ENCODE data around the gene LORICRIN. TPM values are rescaled to one million over a fixed set of nuclear protein-coding genes. Genes with fewer than 3 reads are reported as not detected.
"Not testable (repeated sequence)": the region's sequence is repeated elsewhere in the genome, so short reads cannot be mapped to it uniquely, and the experiment has no call there.

Gene LORICRIN
- polyA plus RNA-seq, 1 experiment: not detected

DNA sequence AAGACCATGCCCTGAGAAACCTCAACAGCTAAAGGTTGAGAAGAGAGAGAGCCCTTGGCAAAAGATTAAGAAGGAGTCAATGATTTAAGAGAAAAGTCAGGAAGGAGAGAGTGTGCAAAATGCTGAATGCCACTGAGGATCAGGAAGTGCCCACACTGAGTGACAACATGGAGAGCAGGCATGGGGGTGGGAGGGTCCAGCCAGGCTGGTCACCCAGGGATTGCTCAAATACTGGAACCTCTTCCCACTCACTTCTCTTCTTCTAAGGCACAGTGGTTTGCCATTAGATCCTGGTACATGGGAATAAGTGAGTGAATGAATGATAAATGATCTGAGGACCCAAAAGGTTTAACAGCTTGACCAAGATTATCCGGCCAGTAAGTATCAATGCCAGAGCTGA is 31.0 kb upstream of the LORICRIN start:
- no peak for DNase-seq (ENCODE audit: low read depth, low spot score)
- TF ChIP-seq, protein P1, sequence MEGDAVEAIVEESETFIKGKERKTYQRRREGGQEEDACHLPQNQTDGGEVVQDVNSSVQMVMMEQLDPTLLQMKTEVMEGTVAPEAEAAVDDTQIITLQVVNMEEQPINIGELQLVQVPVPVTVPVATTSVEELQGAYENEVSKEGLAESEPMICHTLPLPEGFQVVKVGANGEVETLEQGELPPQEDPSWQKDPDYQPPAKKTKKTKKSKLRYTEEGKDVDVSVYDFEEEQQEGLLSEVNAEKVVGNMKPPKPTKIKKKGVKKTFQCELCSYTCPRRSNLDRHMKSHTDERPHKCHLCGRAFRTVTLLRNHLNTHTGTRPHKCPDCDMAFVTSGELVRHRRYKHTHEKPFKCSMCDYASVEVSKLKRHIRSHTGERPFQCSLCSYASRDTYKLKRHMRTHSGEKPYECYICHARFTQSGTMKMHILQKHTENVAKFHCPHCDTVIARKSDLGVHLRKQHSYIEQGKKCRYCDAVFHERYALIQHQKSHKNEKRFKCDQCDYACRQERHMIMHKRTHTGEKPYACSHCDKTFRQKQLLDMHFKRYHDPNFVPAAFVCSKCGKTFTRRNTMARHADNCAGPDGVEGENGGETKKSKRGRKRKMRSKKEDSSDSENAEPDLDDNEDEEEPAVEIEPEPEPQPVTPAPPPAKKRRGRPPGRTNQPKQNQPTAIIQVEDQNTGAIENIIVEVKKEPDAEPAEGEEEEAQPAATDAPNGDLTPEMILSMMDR (IDR thresholded peaks at IDR 0.05; ENCODE audit: low read depth, low read length): no peak
- Histone ChIP-seq H3K27ac (ENCODE audit: low read depth, low read length) (no peak overlapping the region), H3K27me3 (ENCODE audit: control insufficient read depth, insufficient read depth, low read length) (no peaks in the 10 kb centered on the region), H3K4me3 (ENCODE audit: low read depth, low read length) (no peak overlapping the region), H3K9me3 (ENCODE audit: control insufficient read depth, insufficient read depth, low read length) (no peaks in the 10 kb centered on the region)
- CTCF ChIA-PET: interaction anchor here (0.6 to 2.7 kb wide), 3 partner anchors 11 to 1535 kb away, joined by 3 to 10 read pairs (median 3); no protein-coding TSS in a partner anchor
- POLR2A ChIA-PET: no interaction called here

DNA sequence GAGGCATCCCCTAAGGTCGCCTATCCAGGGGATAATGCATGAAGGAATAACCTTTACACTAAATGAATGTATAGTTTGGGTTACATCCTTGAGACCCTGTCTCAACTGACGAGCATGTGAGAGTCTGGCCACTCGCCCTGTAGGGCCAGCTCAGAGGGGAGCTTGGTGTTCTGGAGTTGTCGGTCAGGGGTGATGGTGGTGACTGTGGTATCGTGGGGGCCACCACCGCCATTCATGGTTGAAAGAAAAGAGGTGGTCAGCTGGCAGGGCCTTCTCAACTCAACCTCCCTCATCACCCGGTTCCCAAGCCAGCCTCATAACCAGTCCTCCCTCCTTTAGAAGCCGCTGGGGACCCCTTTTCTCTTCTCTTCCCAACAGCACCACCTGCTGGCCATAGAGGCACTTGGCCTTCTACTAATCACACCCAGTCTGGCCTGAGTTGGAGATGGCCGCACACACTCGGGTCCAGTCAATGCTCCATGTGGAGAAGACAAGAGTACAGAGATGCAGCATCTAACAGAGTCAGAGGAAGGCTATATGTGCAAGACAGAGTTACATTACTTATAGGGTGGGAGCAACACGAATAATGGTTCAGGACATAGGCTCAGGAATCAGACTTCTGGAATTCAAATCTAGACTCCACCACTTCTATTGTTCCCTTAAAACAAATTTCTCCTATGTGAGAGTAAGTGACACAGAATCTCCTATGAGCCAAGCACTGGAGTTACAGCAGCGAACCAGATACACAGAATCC is 30.2 kb upstream of the LORICRIN start:
- POLR2A ChIA-PET: not testable (repeated sequence)
- CTCF ChIA-PET: interaction anchor here (1.0 to 2.7 kb wide), 3 partner anchors 9 to 24 kb away, joined by 3 to 10 read pairs (median 4); no protein-coding TSS in a partner anchor

GRCh38 chr1:153231363-153231762 is 28.1 kb upstream of the LORICRIN start:
- ChIA-PET POLR2A (no interaction called here), CTCF (no interaction called here)
- Histone ChIP-seq H3K4me3 (ENCODE audit: low read depth, low read length) (no peak overlapping the region), H3K9me3 (ENCODE audit: control insufficient read depth, insufficient read depth, low read length) (no peaks in the 10 kb centered on the region), H3K27ac (ENCODE audit: low read depth, low read length) (no peak overlapping the region), H3K27me3 (ENCODE audit: control insufficient read depth, insufficient read depth, low read length) (no peaks in the 10 kb centered on the region)
- no peak for DNase-seq (ENCODE audit: low read depth, low spot score)
- TF ChIP-seq, protein P1 (IDR thresholded peaks at IDR 0.05; ENCODE audit: low read depth, low read length): no peak

More for the DNA sequence above, 30.2 kb upstream of the LORICRIN start:
- TF ChIP-seq, protein P1 (IDR thresholded peaks at IDR 0.05; ENCODE audit: low read depth, low read length): peak; percentile 33
- not testable (repeated sequence) for H3K27me3 ChIP-seq (ENCODE audit: control insufficient read depth, insufficient read depth, low read length); H3K27ac ChIP-seq (ENCODE audit: low read depth, low read length); H3K4me3 ChIP-seq (ENCODE audit: low read depth, low read length); H3K9me3 ChIP-seq (ENCODE audit: control insufficient read depth, insufficient read depth, low read length); DNase-seq (ENCODE audit: low read depth, low spot score)

DNA sequence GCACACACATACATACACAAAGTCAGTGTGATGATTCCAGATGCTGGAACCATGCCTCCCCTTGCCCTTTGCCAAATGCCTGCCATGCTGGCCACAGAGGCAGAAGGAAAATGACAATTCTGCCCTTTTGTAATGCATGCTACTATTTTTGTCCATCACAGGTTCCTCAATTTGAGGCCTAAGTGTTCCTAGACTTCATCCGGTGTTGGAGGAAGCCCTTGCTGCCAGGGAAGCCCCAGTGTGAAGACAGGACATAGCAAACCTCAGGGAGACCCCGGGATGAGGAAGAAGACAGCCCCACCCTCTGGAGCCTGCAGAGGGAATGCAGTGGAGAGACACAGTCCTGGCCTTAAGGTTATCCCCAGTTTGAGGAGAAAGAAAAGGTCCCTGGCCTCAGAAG is 27.7 kb upstream of the LORICRIN start:
- TF ChIP-seq, protein P1 (IDR thresholded peaks at IDR 0.05; ENCODE audit: low read depth, low read length): no peak
- ChIA-PET POLR2A (no interaction called here), CTCF (no interaction called here)
- Histone ChIP-seq H3K27ac (ENCODE audit: low read depth, low read length) (no peak overlapping the region), H3K4me3 (ENCODE audit: low read depth, low read length) (no peak overlapping the region), H3K27me3 (ENCODE audit: control insufficient read depth, insufficient read depth, low read length) (no peaks in the 10 kb centered on the region), H3K9me3 (ENCODE audit: control insufficient read depth, insufficient read depth, low read length) (no peaks in the 10 kb centered on the region)
- DNase-seq (ENCODE audit: low read depth, low spot score): no peak

DNA sequence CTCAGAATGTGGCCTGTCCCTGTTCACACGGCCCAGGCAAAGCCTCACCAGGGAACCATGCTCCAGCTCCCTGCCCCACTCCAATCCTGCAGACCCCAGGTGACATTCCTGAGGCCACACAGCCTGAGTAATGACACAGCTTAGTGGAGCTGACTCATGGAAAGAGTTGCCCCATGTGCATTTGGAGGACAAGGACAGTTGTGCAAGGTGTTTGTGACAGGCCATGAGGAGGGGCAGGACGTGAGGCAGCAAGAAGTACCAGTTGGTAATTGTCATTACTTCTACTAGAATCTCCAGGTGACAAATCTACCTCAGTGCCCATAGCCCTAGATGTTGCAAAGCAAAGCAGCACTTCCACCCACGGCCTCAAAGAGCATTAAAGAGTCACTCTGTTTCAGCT is 26.9 kb upstream of the LORICRIN start:
- TF ChIP-seq, protein P1 (IDR thresholded peaks at IDR 0.05; ENCODE audit: low read depth, low read length): no peak
- CTCF ChIA-PET: no interaction called here

More for the DNA sequence above, 26.9 kb upstream of the LORICRIN start:
- POLR2A ChIA-PET: no interaction called here
- Histone ChIP-seq H3K27me3 (ENCODE audit: control insufficient read depth, insufficient read depth, low read length) (no peaks in the 10 kb centered on the region), H3K4me3 (ENCODE audit: low read depth, low read length) (no peak overlapping the region), H3K9me3 (ENCODE audit: control insufficient read depth, insufficient read depth, low read length) (no peaks in the 10 kb centered on the region), H3K27ac (ENCODE audit: low read depth, low read length) (no peak overlapping the region)
- no peak for DNase-seq (ENCODE audit: low read depth, low spot score)
